Measurements from ENCODE around the gene SMAP2.
"Not testable (repeated sequence)": the region's sequence is repeated elsewhere in the genome, so short reads cannot be mapped to it uniquely, and the experiment has no call there.

Gene SMAP2

DNA sequence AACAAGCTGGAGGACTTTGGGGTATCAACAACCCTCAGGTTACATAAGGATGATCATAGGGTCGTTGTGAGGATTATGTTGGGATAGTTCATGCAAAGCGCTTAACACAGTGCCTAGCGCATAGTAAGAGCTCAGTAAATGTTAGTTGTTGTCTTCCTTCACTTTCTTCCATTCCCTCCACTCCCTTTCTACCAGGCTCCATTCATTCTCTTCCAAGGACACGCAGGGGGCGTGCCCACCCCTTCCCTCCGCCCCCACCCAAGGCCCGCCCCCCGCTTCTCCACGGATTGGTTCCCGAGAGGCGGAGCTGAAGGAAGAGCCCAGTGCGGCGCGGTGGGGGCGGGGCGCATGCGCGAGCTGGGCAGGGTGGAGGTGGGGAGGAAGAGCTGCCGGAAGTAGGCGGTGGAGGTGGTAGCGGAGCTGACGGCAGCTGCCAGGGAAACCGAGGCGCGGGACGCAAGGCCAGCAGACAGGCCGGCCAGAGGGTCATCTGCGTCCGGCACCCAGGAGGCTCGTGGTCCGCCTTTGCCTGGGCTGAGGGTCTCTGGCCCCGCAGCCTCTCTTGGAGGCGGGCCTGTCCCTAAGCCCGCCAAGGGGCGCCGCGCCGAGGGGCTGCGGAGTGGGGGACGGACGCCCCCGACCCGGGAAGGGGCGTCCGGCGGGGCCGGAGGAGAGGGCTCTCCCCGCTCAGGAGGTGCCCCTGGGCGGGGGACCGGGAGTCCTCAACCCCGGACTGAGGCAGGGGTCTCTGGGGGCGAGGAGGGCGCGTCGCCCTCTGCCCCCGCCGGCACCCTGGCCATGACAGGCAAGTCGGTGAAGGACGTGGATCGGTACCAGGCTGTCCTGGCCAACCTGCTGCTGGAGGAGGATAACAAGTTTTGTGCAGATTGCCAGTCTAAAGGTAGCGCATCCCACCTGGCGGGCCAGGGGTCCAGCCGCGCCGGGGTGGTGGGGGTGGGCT, at the start of gene SMAP2:
Gene SMAP2 (plus strand): TSS at position 405 of the 961 bp plus-strand sequence. CDS start 394 bp downstream, at position 799.
- H3K36me3 Mint-ChIP-seq (ENCODE audit: low read depth) = peaks cover 28% of the 10 kb centered on the region
- no peaks in the 10 kb centered on the region for H3K27me3 Mint-ChIP-seq (ENCODE audit: low read depth)
- peak within 1 kb of the TSS; percentile 96 for H3K27ac Mint-ChIP-seq
- peak within 1 kb of the TSS; percentile 96 for H3K4me3 Mint-ChIP-seq
- H3K4me1 Mint-ChIP-seq (ENCODE audit: low read depth) = peaks cover 40% of the 10 kb centered on the region
- no peaks in the 10 kb centered on the region for H3K9me3 Mint-ChIP-seq

DNA sequence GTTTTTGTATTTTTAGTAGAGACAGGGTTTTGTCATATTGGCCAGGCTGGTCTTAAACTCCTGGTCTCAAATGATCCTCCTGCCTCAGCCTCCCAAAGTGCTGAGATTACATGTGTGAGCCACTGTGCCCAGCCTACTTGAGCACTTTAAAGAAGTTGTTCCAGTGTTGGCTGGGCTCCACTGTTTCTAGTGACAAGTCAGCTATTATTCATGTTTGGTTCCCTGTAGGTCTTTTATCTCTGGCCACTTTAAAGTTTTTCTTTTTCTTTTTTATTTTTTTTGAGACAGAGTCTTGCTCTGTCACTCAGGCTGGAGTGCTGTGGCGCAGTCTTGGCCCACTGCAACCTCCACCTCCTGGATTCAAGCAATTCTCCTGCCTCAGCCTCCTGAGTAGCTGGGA, 42.1 kb upstream of the SMAP2 start:
- not testable (repeated sequence) for H3K9me3 Mint-ChIP-seq; H3K4me1 Mint-ChIP-seq (ENCODE audit: low read depth); H3K27ac Mint-ChIP-seq; H3K27me3 Mint-ChIP-seq (ENCODE audit: low read depth); H3K4me3 Mint-ChIP-seq; H3K36me3 Mint-ChIP-seq (ENCODE audit: low read depth)

DNA sequence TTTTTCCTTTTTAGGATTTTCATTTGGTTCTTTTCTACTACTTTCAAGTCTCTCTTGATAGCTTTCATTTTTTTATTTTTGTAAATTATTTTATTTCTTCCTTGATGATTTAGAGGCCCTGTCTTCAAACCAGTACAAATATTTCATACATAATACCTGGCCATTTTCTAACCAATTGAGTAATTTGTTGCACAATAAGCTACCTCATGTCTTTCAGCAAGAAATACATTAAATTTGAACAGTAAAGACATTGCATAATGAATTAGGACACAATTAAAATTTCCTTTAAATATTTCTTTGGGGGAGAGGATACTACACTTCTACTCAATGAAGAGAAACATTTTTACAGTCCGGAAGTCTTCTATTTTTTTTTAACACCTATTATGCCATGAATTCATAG, 40.8 kb upstream of the SMAP2 start:
- no peaks in the 10 kb centered on the region for H3K36me3 Mint-ChIP-seq (ENCODE audit: low read depth)
- no peaks in the 10 kb centered on the region for H3K9me3 Mint-ChIP-seq
- H3K4me1 Mint-ChIP-seq (ENCODE audit: low read depth) = no peaks in the 10 kb centered on the region
- H3K27me3 Mint-ChIP-seq (ENCODE audit: low read depth) = no peaks in the 10 kb centered on the region
- H3K27ac Mint-ChIP-seq = no peak overlapping the region
- H3K4me3 Mint-ChIP-seq = no peak overlapping the region

DNA sequence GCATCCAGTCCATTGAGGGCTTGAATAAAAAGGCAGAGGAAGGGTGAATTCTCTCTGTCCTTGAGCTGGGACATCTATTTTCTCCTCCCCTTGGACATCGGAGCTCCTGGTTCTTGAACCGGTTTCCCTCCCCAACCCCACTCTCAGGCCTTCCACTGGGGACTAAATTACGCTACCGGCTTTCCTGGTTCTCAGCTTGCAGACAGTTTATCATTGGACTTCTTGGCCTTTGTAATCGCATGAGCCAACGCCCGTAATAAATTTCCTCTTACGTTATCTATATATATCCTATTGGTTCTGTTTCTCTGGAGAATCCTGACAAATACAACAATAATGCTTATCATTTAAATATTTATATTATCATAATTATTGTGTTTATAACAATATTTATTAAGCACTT, 36.1 kb upstream of the SMAP2 start:
- no peak overlapping the region for H3K27ac Mint-ChIP-seq
- no peaks in the 10 kb centered on the region for H3K9me3 Mint-ChIP-seq
- peaks cover 2% of the 10 kb centered on the region for H3K36me3 Mint-ChIP-seq (ENCODE audit: low read depth)
- H3K27me3 Mint-ChIP-seq (ENCODE audit: low read depth) = no peaks in the 10 kb centered on the region
- H3K4me3 Mint-ChIP-seq = no peak overlapping the region
- peaks cover 35% of the 10 kb centered on the region for H3K4me1 Mint-ChIP-seq (ENCODE audit: low read depth)

DNA sequence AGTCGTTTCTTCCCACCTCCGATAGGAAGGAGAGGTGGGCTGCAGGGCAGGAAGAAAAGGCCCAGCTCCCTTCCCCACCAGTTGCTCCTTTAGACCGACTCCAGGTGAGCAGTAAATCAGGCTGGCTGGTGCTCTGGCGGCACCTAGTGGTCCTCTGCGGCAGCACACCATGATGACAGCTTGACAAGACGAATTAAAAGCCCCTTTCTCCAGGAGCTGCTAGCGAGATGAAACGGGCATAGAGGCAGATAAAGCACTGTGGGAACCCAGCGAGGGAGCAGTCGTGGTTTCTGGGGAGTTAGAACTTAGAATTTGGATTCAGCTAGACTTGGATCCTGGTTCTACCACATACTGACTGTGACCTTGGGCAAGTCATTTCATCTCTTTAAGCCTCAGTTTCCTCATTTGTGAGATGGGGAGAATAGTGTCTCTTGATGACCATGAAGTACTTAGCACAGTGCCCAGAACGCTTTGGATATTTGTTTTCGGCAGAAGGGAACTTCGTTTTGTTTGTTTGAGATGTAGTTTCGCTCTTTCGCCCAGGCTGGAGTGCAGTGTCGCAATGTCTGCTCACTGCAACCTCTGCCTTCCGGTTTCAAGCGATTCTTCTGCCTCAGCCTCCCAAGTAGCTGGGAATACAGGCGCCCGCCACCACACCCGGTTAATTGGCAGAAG, 34.6 kb upstream of the SMAP2 start:
- H3K36me3 Mint-ChIP-seq (ENCODE audit: low read depth) = peaks cover 2% of the 10 kb centered on the region
- peaks cover 43% of the 10 kb centered on the region for H3K4me1 Mint-ChIP-seq (ENCODE audit: low read depth)
- H3K27ac Mint-ChIP-seq = peak overlapping the region; percentile 87
- no peaks in the 10 kb centered on the region for H3K9me3 Mint-ChIP-seq
- H3K27me3 Mint-ChIP-seq (ENCODE audit: low read depth) = no peaks in the 10 kb centered on the region
- peak overlapping the region; percentile 68 for H3K4me3 Mint-ChIP-seq

DNA sequence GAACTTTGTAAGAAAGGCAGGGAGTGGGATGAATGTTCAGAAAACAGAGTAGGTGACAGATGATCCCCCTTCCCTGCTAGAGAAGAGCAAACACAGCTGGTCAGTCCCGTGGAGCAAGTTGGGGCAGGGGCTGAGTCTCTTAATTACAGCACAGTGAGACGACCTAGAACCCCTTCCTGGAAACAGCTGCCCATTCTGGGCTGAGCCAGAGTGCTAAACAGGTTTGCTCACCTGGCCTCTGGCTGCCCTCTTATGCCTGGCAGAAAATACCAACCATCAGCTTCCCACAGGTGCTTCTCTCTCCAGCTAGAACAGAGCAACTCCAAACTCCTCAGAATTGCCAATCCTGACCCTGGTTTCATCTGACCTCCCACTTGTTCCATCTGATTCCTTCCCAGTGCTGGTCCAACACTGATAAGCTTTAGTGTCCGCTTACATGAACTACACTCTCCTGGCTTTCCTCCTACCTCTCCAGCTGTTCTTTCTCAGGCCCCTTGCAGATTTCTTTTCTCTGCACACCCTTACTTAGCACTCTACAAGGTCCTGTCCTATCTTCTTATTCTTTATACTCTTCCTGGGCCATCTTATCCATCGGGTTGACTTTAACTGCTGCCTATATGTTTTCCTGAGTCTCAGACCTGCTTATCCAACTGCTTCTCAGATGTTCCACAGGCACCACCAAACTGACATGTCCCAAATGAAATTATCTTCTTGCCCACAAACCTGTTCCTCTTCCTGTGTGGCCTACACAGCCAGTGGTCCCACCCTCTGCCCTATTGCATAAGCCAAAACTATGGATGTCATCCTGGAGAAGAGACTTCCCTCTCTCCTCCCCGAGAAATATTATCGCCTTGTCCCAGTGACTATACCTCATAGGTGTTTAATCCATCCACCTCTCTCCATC, 33.9 kb upstream of the SMAP2 start:
- Mint-ChIP-seq H3K36me3 (ENCODE audit: low read depth) (peaks cover 2% of the 10 kb centered on the region), H3K9me3 (no peaks in the 10 kb centered on the region), H3K4me3 (peak overlapping the region; percentile 31), H3K27me3 (ENCODE audit: low read depth) (no peaks in the 10 kb centered on the region), H3K4me1 (ENCODE audit: low read depth) (peaks cover 50% of the 10 kb centered on the region), H3K27ac (peak overlapping the region; percentile 96)

DNA sequence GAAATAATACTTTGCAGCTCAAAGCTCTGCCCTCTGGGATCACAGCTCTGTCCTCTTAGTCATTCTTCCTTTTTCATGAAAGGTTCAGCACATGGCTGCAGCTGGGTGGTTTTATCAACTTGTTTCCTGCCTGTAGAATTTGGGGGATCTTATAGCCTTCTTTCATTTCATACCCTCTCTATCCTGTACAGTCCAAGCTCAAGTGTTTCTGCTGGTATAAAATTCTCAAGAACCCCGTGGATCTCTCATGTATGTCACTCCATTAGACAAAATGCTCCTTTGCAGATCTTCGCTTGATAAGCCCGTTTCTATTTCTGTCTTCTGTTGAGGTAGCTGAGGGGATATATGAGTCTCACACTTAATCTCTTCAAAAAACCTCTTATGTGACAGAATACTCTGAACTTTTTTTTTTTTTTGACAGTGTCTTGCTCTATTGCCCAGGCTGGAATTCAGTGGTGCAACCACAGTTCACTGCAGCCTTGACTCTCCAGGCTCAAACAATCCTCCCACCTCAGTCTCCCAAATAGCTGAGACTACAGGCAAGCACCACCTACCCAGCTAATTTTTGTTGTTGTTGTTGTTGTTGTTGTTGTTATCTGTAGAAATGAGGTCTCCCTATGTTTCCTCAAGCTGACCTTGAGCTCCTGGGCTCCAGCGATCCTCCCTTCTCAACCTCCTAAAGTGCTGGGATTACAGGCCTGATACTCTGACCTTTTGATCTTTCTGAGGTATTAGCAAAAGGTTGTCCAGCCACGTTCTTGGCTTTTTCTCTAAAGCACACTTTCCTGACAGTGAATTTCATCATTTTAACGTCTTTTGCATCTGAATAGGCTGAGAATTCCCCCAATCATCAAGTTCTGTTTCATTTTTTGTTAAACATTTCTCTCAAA, 31.8 kb upstream of the SMAP2 start:
- Mint-ChIP-seq H3K27me3 (ENCODE audit: low read depth) (no peaks in the 10 kb centered on the region), H3K4me1 (ENCODE audit: low read depth) (peaks cover 58% of the 10 kb centered on the region), H3K9me3 (no peaks in the 10 kb centered on the region), H3K4me3 (peak overlapping the region; percentile 73), H3K36me3 (ENCODE audit: low read depth) (peaks cover 2% of the 10 kb centered on the region), H3K27ac (peak overlapping the region; percentile 96)

DNA sequence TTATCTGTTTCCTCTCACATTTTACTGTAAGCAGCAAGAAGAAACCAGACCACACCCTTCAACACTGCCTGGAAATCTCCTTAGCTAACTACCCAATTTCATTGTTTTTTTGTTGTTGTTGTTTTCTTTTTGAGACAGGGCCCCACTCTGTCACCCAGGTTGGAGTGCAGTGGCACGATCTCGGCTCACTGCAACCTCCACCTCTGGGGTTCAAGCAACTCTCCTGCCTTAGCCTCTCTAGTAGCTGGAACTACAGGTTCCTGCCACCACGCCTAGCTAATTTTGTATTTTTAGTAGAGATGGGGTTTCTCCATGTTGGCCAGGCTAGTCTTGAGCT, 31.2 kb upstream of the SMAP2 start:
- peak overlapping the region; percentile 96 for H3K27ac Mint-ChIP-seq
- not testable (repeated sequence) for H3K36me3 Mint-ChIP-seq (ENCODE audit: low read depth); H3K27me3 Mint-ChIP-seq (ENCODE audit: low read depth); H3K9me3 Mint-ChIP-seq
- peaks cover 58% of the 10 kb centered on the region for H3K4me1 Mint-ChIP-seq (ENCODE audit: low read depth)
- peak overlapping the region; percentile 73 for H3K4me3 Mint-ChIP-seq

DNA sequence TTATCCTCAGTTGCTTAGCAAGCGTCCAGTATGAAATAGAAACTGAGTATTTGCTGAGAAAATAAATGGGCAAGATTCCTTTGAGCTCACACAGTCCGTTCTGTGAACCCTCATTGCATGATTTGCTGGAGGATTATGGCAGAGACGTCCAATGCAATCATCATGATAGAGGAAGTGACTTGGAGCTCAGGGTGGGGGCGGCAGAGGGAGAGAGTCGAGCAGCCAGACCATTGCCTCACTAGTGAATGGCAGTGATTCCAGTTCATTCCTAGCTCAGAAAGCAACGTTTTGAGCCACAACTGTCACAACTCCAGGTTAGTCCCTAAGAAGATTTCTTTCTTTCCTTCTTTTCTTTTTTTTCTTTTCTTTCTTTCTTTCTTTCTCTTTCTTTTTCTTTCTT, 28.9 kb upstream of the SMAP2 start:
- Mint-ChIP-seq H3K36me3 (ENCODE audit: low read depth) (peaks cover 2% of the 10 kb centered on the region), H3K9me3 (no peaks in the 10 kb centered on the region), H3K4me1 (ENCODE audit: low read depth) (peaks cover 49% of the 10 kb centered on the region), H3K27ac (peak overlapping the region; percentile 80), H3K4me3 (peak overlapping the region; percentile 85), H3K27me3 (ENCODE audit: low read depth) (no peaks in the 10 kb centered on the region)

DNA sequence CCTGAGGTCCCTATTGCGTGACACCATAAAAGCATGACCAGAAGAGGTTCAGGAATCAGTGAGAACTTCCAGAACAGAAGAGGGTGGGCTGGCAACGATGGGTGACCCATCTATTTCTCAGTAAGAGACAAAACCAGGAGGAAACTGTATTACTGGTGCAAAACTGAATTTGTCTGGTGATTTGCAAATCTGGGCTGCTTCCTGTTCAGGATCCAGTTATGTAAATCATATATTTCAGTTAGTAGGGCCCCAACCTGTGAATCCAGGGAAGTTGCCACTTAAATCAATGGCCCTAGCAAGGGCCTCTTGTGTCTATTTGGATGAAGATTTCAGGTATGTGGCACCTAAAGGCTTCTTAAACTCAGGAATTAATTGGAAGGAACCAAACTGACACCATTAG, 23.1 kb upstream of the SMAP2 start:
- peaks cover 11% of the 10 kb centered on the region for H3K4me1 Mint-ChIP-seq (ENCODE audit: low read depth)
- H3K27ac Mint-ChIP-seq = no peak overlapping the region
- H3K9me3 Mint-ChIP-seq = no peaks in the 10 kb centered on the region
- no peaks in the 10 kb centered on the region for H3K27me3 Mint-ChIP-seq (ENCODE audit: low read depth)
- no peak overlapping the region for H3K4me3 Mint-ChIP-seq
- H3K36me3 Mint-ChIP-seq (ENCODE audit: low read depth) = peaks cover 2% of the 10 kb centered on the region

DNA sequence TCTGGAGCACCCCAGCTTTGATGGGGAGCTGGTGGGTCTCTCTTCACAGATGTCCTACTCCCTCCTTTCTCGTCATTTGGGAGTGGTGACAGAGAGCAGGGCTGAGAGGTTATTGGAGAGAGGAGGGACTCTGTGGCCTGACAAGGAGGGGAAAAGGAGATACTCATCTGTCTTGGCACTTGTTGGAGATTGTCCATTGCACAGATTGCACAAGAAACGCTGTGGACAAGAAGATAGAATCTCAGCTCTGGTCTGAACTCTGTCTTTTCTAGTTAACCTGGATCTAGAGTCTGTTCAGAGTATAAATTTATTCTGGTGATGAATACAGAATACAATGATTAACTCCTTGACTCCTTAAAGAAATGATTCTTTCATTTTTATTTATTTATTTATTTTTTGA, 22.4 kb upstream of the SMAP2 start:
- peaks cover 14% of the 10 kb centered on the region for H3K4me1 Mint-ChIP-seq (ENCODE audit: low read depth)
- no peak overlapping the region for H3K27ac Mint-ChIP-seq
- no peaks in the 10 kb centered on the region for H3K9me3 Mint-ChIP-seq
- H3K27me3 Mint-ChIP-seq (ENCODE audit: low read depth) = no peaks in the 10 kb centered on the region
- H3K4me3 Mint-ChIP-seq = no peak overlapping the region
- H3K36me3 Mint-ChIP-seq (ENCODE audit: low read depth) = peaks cover 6% of the 10 kb centered on the region

DNA sequence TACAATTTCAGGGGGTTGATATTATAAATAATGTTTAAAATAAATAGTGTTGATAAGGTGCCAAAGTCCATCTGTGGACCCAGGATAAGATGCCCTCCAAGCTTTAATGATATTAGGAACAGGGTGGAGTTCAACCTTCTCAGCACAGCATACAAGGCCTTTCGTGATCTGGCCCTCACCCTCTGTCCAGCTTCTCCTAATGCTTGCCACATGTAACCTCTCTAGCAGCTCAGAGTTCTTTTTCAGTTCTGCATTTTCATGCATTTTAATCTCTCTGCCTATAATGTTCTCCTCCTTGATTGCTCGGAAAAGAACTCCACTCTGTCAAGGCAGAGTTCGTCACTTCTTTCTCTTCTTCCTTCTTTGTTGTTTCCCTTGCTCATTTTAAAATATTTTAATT, 21.4 kb upstream of the SMAP2 start:
- H3K36me3 Mint-ChIP-seq (ENCODE audit: low read depth) = peaks cover 12% of the 10 kb centered on the region

DNA sequence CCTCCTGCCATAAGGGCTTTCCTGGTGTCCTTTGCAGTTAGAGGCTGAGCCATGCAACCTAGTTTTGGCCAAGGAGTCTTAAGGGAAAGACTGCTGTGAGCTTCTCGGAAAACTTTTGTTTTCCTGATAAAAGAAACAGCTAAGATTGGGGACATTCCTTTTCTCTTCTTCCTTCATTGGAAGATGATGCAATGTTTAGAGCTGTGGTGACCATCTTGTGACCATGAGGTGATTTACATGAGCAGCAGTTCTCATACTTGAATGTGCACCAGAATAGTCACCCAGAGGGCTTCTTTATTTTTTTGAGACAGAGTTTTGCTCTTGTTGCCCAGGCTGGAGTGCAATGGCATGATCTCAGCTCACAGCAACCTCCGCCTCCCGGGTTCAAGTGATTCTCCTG, 20.4 kb upstream of the SMAP2 start:
- Mint-ChIP-seq H3K4me3 (no peak overlapping the region), H3K27ac (no peak overlapping the region), H3K4me1 (ENCODE audit: low read depth) (peaks cover 15% of the 10 kb centered on the region), H3K27me3 (ENCODE audit: low read depth) (no peaks in the 10 kb centered on the region), H3K9me3 (peaks cover 15% of the 10 kb centered on the region), H3K36me3 (ENCODE audit: low read depth) (peaks cover 15% of the 10 kb centered on the region)

More for the DNA sequence above, 21.4 kb upstream of the SMAP2 start:
- Mint-ChIP-seq H3K27ac (no peak overlapping the region), H3K27me3 (ENCODE audit: low read depth) (no peaks in the 10 kb centered on the region), H3K4me3 (no peak overlapping the region), H3K9me3 (peaks cover 7% of the 10 kb centered on the region), H3K4me1 (ENCODE audit: low read depth) (peaks cover 15% of the 10 kb centered on the region)

All from T-helper 1 cell treated with Interleukin-12 subunit alpha and Interleukin-12 subunit beta and Interleukin-4 antibody, amounts not matched to agents 30 μg/mL and 1 μg/mL, for 36 hours (primary cell).